Measurements from ENCODE around the gene PCDH15. TPM values are rescaled to one million over a fixed set of nuclear protein-coding genes. Genes with fewer than 3 reads are reported as not detected.
"Not testable (repeated sequence)": the region's sequence is repeated elsewhere in the genome, so short reads cannot be mapped to it uniquely, and the experiment has no call there.

PCDH15 gene
- polyA plus RNA-seq, 4 donors: 4.0 to 12.9 (median 9.6) TPM

- DNase-seq (ENCODE audit: low read depth in 4 of 4, low spot score in 3 of 4): no peak
These were observed 223.3 kb downstream of the PCDH15 start for GRCh38 chr10:54577682-54578081.

- DNase-seq (ENCODE audit: low read depth in 4 of 4, low spot score in 3 of 4): no peak
These were observed 224.5 kb downstream of the PCDH15 start for GRCh38 chr10:54576541-54576940.

- DNase-seq (ENCODE audit: low read depth in 4 of 4, low spot score in 3 of 4): no peak
These were observed 241.5 kb downstream of the PCDH15 start for GRCh38 chr10:54559498-54559897.

GRCh38 chr10:54554028-54554427 lies 247.0 kb downstream of the PCDH15 start:
- DNase-seq (ENCODE audit: low read depth in 4 of 4, low spot score in 3 of 4): no peak

GRCh38 chr10:54550016-54550415 lies 251.0 kb downstream of the PCDH15 start:
- DNase-seq (ENCODE audit: low read depth in 4 of 4, low spot score in 3 of 4): no peak

- DNase-seq (ENCODE audit: low read depth in 4 of 4, low spot score in 3 of 4): no peak
These were observed 269.7 kb downstream of the PCDH15 start for GRCh38 chr10:54531296-54531695.

GRCh38 chr10:54530299-54530698 lies 270.7 kb downstream of the PCDH15 start:
- no peak for DNase-seq (ENCODE audit: low read depth in 4 of 4, low spot score in 3 of 4)

- DNase-seq (ENCODE audit: low read depth in 4 of 4, low spot score in 3 of 4): no peak
These were observed 275.2 kb downstream of the PCDH15 start for GRCh38 chr10:54525816-54526215.

GRCh38 chr10:54515244-54515643 lies 285.8 kb downstream of the PCDH15 start:
- not testable (repeated sequence) for DNase-seq (ENCODE audit: low read depth in 4 of 4, low spot score in 3 of 4)

- DNase-seq (ENCODE audit: low read depth in 4 of 4, low spot score in 3 of 4): no peak
These were observed 297.2 kb downstream of the PCDH15 start for GRCh38 chr10:54503863-54504262.

GRCh38 chr10:54501929-54502328 lies 299.1 kb downstream of the PCDH15 start:
- DNase-seq (ENCODE audit: low read depth in 4 of 4, low spot score in 3 of 4): no peak

GRCh38 chr10:54496852-54497251 lies 304.2 kb downstream of the PCDH15 start:
- no peak for DNase-seq (ENCODE audit: low read depth in 4 of 4, low spot score in 3 of 4)

GRCh38 chr10:54487743-54488142 lies 313.3 kb downstream of the PCDH15 start:
- no peak for DNase-seq (ENCODE audit: low read depth in 4 of 4, low spot score in 3 of 4)

- no peak for DNase-seq (ENCODE audit: low read depth in 4 of 4, low spot score in 3 of 4)
These were observed 315.1 kb downstream of the PCDH15 start for GRCh38 chr10:54485971-54486370.

GRCh38 chr10:54484186-54484585 lies 316.8 kb downstream of the PCDH15 start:
- no peak for DNase-seq (ENCODE audit: low read depth in 4 of 4, low spot score in 3 of 4)

- DNase-seq (ENCODE audit: low read depth in 4 of 4, low spot score in 3 of 4): no peak
These were observed 322.4 kb downstream of the PCDH15 start for GRCh38 chr10:54478601-54479000.

GRCh38 chr10:54477738-54478137 lies 323.3 kb downstream of the PCDH15 start:
- no peak for DNase-seq (ENCODE audit: low read depth in 4 of 4, low spot score in 3 of 4)

- DNase-seq (ENCODE audit: low read depth in 4 of 4, low spot score in 3 of 4): no peak
These were observed 330.8 kb downstream of the PCDH15 start for GRCh38 chr10:54470324-54470631.

GRCh38 chr10:54469587-54470323 lies 331.3 kb downstream of the PCDH15 start:
- no peak for DNase-seq (ENCODE audit: low read depth in 4 of 4, low spot score in 3 of 4)

- DNase-seq (ENCODE audit: low read depth in 4 of 4, low spot score in 3 of 4): no peak
These were observed 346.8 kb downstream of the PCDH15 start for GRCh38 chr10:54454271-54454670.

- DNase-seq (ENCODE audit: low read depth in 4 of 4, low spot score in 3 of 4): no peak
These were observed 352.0 kb downstream of the PCDH15 start for GRCh38 chr10:54449056-54449455.

GRCh38 chr10:54444170-54444569 lies 356.9 kb downstream of the PCDH15 start:
- DNase-seq (ENCODE audit: low read depth in 4 of 4, low spot score in 3 of 4): no peak

GRCh38 chr10:54441275-54441674 lies 359.8 kb downstream of the PCDH15 start:
- peak in 1 of 4 donors; percentile 8 for DNase-seq (ENCODE audit: low read depth in 4 of 4, low spot score in 3 of 4)

All from left renal pelvis (tissue), 4 donors.